NCI-H524 (cell line): Measurements from ENCODE around the gene CYP2B6.
"Not testable (repeated sequence)": the region's sequence is repeated elsewhere in the genome, so short reads cannot be mapped to it uniquely, and the experiment has no call there.

ENCODE experiments used
- DNase-seq, 2 experiments: peaks; one replicate each; lab custom pipeline; 2025; lab: John Stamatoyannopoulos, UW

Gene CYP2B6

DNA sequence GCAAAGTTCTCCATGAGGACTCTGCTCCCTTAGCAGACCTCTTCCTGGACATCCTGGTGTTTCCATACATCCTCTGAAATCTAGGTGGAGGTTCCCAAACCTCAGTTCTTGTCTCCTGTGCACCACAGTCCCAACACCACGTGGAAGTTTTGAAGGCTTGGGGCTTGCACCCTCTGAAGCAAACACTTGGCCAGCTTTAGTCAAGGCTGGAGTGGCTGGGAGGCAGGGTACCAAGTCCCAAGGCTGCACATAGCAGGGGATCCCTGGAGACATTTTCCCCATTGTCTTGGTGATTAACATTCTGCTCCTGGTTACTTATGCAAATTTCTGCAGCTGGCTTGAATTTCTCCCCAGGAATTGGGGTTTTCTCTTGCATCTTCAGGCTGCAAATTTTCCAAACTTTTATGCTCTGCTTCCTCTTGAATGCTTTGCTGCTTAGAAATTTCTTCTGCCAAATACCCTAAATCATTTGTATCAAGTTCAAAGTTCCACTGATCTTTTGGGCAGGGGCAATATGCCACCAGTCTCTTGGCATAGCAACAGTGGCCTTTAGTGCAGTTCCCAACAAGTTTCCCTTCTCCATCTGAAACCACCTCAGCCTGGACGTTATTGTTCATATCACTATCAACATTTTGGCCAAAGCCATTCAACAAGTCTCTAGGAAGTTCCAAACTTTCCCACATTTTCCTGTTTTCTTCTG is 10.2 kb upstream of the CYP2B6 start:
- not testable (repeated sequence) for DNase-seq

DNA sequence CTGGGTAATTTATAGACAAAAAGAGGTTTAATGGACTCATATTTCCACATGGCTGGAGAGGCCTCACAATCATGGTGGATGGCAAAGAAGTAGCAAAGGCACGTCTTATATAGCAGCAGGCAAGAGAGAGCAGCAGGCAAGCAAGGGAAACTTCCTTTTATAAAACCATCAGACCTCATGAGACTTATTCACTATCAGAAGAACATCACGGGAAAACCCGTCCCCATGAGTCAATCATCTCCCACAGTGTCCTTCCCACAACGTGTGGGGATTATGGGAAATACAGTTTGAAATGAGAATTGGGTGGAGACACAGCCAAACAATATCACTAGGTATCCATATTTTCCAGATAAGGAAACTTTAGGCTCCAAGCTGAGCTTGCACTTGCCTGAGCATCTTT is 9.5 kb upstream of the CYP2B6 start:
- DNase-seq = no peak

GRCh38 chr19:40982594-40983101 is 8.4 kb upstream of the CYP2B6 start:
- DNase-seq = no peak

DNA sequence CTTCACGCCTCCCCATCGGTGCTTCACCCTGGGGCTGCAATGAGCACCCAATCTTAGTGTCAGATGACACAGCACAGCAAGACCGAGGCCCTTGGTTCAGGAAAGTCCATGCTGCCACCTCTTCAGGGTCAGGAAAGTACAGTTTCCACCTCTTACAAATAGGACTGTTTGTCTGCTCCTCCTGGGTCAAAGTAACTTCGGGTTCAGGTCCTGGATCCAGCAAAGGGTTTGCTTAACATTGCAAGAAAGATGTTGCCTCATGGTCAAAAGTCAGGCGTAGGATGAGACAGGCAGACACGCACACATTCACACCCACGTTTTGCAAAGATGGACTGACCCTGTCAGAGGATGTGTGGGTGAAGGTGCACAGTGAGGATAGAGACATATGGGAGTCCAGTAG is 1.6 kb upstream of the CYP2B6 start:
- DNase-seq = no peak

DNA sequence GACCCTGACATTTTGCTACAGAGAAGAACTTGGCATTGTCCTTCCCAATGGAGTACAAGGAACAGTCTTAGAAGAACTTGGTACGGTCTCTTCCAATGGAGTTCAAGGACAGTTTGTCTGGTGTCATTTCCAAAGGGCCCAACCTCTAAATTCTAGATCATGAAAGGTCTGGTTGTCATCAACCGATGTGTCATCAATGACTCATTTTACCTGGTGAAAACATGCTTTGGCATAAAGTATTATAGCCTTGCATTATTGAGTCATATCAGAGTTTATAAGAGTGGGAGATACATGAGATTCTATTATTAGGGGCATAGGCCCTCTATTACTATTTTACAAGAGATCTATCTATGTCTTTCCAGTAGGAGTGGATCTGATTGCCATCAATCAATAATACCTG is 4.3 kb downstream of the CYP2B6 start:
- no peak for DNase-seq

GRCh38 chr19:40999018-40999417 is 7.9 kb downstream of the CYP2B6 start:
- DNase-seq = not testable (repeated sequence)

- DNase-seq = no peak
These were observed 9.2 kb downstream of the CYP2B6 start for GRCh38 chr19:41000310-41000737.

GRCh38 chr19:41001243-41001971 is 10.3 kb downstream of the CYP2B6 start:
- DNase-seq = no peak

GRCh38 chr19:41003656-41004055 is 12.6 kb downstream of the CYP2B6 start:
- DNase-seq = not testable (repeated sequence)

DNA sequence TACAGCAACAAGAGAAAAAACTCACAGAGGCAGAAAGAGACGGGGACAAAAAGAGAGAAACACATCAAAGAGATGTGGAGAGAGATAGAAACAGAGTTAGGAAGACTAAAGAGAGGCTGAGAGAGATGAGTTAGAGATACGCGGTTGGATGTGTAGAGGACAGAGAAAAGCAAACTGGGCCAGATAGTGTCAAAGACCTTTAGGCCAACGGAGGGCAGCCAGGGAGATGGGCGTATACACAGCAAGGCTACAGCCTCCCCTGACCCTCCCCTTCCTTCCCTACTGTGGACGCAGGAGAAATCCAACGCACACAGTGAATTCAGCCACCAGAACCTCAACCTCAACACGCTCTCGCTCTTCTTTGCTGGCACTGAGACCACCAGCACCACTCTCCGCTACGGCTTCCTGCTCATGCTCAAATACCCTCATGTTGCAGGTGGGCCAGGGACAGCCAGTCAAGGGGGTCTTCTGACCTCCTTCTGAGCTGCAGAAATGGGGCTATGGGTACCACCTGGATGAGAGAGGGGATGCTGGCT is 18.7 kb downstream of the CYP2B6 start:
- no peak for DNase-seq

- no peak for DNase-seq
These were observed 22.3 kb downstream of the CYP2B6 start for GRCh38 chr19:41013359-41013758.

DNA sequence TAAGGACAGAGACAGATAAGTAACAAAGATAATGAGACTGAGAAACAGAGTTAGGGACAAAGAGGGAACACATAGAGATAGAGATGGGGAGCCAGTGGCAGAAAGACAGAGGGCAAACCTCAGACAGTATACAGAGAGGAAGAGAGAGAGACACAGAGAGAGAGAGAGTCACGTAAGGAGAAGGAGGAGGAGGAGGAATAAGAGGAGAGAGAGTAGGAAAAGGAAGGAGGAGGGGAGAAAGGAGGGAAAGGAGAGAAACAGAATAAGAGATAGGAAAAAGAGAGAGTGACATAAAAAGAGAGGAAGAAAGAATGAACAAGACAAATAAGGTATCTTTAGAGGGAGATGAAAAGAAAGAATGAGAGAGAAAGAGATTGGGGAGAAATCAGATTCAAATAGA is 23.6 kb downstream of the CYP2B6 start:
- DNase-seq = no peak

- no peak for DNase-seq
These were observed 25.5 kb downstream of the CYP2B6 start for GRCh38 chr19:41016488-41017071.

- no peak for DNase-seq
These were observed 27.7 kb downstream of the CYP2B6 start for GRCh38 chr19:41018736-41019290.

GRCh38 chr19:41019346-41019745 is 28.3 kb downstream of the CYP2B6 start:
- no peak for DNase-seq

DNA sequence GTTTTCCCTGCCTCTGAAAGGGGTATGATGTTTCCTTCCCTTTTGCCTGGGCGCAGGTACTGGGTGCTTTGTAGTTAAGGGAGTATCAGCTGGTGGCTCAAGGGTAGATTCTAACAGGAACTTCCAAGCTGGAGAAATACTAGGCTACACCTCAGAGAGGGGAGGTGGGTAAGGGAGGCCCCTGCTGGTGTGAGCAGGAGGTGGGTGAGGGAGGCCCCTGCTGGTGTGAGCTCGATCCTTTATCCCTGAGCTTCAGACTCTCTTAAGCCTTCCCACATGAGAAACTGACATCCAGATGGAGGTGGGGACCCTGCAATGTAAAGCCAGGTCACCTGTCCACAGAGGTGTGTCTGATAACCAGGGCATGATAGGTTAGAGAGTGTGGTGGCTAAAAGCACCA is 32.1 kb downstream of the CYP2B6 start:
- no peak for DNase-seq

DNA sequence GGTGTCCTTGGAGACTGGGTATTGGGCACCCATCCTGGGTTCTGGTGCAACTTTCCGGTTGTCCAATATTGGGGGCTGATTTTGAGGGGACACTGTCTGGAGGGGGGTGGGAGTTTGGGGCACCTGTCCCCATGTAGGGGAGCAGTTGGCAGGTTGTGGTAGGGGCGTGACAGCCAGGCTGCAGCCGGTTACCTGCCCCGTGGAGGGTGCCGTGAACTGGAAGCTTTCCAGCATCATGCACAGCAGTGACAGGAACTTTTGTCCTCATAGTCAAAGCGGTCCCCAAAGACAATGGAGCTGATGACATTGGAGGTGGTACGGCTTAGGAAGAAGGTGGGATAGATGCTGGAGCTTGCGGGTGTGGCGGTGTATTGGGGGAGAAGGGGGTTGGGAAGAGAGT is 34.3 kb downstream of the CYP2B6 start:
- DNase-seq = no peak

DNA sequence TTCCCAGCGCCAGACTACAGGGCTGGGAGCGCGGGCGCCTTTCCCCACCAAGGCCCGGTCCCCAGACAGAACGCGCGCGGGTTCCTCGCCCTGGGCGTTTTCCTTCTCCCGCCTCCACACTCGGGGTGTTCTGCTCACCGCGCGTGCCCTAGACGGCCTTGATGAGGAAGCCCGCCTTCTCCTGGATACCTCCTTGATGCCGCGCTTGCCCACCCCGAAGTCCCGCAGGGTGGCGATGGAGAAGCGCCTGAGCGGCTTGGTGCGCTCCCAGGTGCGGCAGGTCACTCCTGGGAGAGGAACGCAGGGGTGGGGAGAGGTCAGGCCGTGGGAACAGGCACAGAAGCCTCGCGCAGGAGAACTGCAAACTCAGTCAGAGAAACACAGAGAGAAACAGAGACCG is 34.8 kb downstream of the CYP2B6 start:
- no peak for DNase-seq

DNA sequence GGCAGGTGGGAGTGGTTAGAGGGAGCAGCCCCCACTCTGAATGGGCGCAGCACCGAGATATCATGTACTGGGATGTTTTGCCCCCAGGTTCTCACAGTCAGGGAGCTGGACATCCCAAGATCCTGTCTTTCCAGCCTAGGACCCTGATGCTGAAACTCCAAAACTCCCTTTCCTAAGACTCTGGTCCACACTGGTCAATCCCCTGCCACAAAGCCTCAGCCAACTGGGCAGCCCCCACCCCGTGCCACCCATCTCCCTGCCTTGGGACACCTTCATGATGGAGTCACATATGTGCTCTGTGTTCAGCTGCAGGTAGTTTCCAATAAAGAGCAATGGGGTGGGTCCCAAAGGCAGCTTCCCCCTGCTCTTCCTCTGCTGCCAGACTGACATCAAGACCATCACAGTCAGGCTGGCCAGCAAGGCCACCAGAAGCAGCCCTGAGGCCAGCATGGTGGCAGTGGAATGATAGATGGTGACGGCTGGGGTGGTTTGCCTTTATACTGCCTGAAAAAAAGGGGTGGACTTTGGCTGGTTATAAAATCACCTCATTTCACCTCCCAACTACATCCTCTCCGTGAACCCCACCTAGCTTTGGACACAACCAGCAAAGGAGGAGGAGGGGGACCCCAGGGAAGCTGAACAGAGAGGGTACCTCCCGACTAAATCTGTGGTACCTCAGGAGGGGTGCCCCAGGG is 36.3 kb downstream of the CYP2B6 start:
- DNase-seq = no peak

- no peak for DNase-seq
These were observed 38.7 kb downstream of the CYP2B6 start for GRCh38 chr19:41029524-41030432.

DNA sequence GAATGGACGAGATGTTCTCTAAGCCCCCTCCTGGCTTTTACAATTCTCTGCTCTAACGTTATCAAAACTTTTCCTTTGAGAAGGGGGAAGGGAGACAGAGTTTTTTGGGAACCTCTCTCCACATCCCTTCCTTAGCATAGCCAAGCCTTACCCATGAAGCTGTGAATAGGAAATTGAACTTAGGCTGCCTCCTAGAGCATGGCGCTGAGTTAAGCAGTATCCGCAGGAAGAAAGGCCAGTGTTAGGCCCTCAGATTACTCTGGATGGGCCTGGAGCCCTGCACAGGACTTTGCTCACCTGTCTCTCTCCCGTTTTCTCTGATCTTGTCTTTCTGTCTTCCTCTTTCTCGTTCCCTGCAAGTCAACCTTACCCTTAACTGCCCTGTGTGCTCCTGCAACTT is 39.6 kb downstream of the CYP2B6 start:
- DNase-seq = no peak
